ENCODE data around the gene COX6B2. TPM values are rescaled to one million over a fixed set of nuclear protein-coding genes. Genes with fewer than 3 reads are reported as not detected.

COX6B2 gene
- total and polyA plus RNA-seq, 2 of the 8 experiments (the other 6 are each of a cell fraction or from before 2014, with no cell fraction given), result 4.9 to 6.4 TPM

GRCh38 chr19:55350620-55351315 lies 3.8 kb downstream of the COX6B2 start (continued):
- TF ChIP-seq NRF1 (IDR thresholded peaks at IDR 0.05; ENCODE audit: low read depth, low read length) (no peak), CTCF (IDR thresholded peaks at IDR 0.05; ENCODE audit: control extremely low read depth in 1 of 3, insufficient read depth in 1 of 3, low read depth in 1 of 3, low read length in 3 of 3) (no peak), GABPA (IDR thresholded peaks at IDR 0.05; ENCODE audit: borderline replicate concordance, insufficient read depth, low read length) (no peak)

Data from H1 (cell line).